ENCODE data around the gene CLDN9. TPM values are rescaled to one million over a fixed set of nuclear protein-coding genes. Genes with fewer than 3 reads are reported as not detected.

CLDN9 gene
- total and polyA plus RNA-seq, 9 of the 15 experiments (the other 6 are each of a cell fraction or from before 2014, with no cell fraction given) = 0.12 to 0.44 (median 0.22) TPM; not detected in 4

DNA sequence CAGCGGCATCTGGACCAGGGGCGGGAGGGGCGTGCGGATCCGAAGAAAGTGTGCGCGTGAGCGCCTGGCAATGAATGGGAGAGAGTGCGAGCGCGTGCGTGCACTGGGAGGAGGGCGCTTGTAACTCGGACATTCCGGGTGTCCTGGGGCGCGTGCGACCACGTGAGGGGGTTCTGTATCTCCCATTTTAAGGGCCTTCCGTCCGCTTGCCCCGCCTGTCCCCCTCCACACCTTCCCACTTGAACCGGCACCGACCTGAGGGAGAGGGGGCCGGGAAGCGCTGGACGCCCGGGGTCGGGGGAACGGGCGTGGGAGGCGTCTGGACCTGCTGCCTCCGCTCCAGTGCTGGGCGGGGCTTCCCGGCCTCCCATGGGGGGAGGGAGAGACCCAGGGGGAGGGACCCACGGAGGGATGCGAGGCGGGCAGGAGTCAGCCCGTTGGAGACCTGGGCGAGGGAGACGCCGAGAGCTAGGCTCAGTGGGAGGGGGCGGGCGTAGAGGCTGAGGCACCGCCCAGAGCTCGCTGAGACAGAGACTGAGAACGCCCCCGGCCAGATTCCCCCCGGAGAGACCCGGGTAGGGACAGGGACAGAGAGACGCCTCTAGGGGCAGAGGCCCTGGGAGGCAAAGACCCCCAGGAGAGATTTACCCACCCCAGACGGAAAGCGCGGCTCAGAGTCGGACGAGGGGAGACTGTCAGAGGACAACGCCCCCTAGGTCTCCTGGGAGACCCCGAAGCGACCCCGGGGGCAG lies 48.8 kb upstream of the CLDN9 start, which contains the start of gene KREMEN2 (continued):
- TF ChIP-seq, protein P1, sequence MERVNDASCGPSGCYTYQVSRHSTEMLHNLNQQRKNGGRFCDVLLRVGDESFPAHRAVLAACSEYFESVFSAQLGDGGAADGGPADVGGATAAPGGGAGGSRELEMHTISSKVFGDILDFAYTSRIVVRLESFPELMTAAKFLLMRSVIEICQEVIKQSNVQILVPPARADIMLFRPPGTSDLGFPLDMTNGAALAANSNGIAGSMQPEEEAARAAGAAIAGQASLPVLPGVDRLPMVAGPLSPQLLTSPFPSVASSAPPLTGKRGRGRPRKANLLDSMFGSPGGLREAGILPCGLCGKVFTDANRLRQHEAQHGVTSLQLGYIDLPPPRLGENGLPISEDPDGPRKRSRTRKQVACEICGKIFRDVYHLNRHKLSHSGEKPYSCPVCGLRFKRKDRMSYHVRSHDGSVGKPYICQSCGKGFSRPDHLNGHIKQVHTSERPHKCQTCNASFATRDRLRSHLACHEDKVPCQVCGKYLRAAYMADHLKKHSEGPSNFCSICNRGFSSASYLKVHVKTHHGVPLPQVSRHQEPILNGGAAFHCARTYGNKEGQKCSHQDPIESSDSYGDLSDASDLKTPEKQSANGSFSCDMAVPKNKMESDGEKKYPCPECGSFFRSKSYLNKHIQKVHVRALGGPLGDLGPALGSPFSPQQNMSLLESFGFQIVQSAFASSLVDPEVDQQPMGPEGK (CRISPR knock-in tag; IDR thresholded peaks at IDR 0.05; ENCODE audit: borderline replicate concordance) = no peak
- TF ChIP-seq EP300 (IDR thresholded peaks at IDR 0.05; ENCODE audit: low read length) (no peak), NFATC3 (IDR thresholded peaks at IDR 0.05) (no peak), OTX1 (CRISPR knock-in tag; IDR thresholded peaks at IDR 0.05) (no peak), JUN (IDR thresholded peaks at IDR 0.05; ENCODE audit: borderline replicate concordance, low read depth, low read length) (no peak), JUN (CRISPR knock-in tag; IDR thresholded peaks at IDR 0.05; ENCODE audit: borderline replicate concordance) (no peak; the same call in 1 of the 2 replicates), DDX20 (tag; IDR thresholded peaks at IDR 0.05; ENCODE audit: low read depth) (no peak), ZNF551 (CRISPR knock-in tag; IDR thresholded peaks at IDR 0.05) (no peak), ZNF707 (CRISPR knock-in tag; conservative IDR thresholded peaks at IDR 0.05) (no peak), CBX2 (IDR thresholded peaks at IDR 0.05; ENCODE audit: insufficient read depth, low read length, poor library complexity, severe bottlenecking) (no peak), XRCC5 (IDR thresholded peaks at IDR 0.05; ENCODE audit: low read depth, low read length) (no peak), BCL6 (CRISPR knock-in tag; IDR thresholded peaks at IDR 0.05) (no peak), CXXC5 (CRISPR knock-in tag; IDR thresholded peaks at IDR 0.05) (peak; percentile 68), RHOXF2B (CRISPR knock-in tag; conservative IDR thresholded peaks at IDR 0.05) (no peak), CBFB (CRISPR knock-in tag; IDR thresholded peaks at IDR 0.05) (no peak), RUNX1 (IDR thresholded peaks at IDR 0.05; ENCODE audit: low read depth) (no peak)
- TF ChIP-seq, protein P2, sequence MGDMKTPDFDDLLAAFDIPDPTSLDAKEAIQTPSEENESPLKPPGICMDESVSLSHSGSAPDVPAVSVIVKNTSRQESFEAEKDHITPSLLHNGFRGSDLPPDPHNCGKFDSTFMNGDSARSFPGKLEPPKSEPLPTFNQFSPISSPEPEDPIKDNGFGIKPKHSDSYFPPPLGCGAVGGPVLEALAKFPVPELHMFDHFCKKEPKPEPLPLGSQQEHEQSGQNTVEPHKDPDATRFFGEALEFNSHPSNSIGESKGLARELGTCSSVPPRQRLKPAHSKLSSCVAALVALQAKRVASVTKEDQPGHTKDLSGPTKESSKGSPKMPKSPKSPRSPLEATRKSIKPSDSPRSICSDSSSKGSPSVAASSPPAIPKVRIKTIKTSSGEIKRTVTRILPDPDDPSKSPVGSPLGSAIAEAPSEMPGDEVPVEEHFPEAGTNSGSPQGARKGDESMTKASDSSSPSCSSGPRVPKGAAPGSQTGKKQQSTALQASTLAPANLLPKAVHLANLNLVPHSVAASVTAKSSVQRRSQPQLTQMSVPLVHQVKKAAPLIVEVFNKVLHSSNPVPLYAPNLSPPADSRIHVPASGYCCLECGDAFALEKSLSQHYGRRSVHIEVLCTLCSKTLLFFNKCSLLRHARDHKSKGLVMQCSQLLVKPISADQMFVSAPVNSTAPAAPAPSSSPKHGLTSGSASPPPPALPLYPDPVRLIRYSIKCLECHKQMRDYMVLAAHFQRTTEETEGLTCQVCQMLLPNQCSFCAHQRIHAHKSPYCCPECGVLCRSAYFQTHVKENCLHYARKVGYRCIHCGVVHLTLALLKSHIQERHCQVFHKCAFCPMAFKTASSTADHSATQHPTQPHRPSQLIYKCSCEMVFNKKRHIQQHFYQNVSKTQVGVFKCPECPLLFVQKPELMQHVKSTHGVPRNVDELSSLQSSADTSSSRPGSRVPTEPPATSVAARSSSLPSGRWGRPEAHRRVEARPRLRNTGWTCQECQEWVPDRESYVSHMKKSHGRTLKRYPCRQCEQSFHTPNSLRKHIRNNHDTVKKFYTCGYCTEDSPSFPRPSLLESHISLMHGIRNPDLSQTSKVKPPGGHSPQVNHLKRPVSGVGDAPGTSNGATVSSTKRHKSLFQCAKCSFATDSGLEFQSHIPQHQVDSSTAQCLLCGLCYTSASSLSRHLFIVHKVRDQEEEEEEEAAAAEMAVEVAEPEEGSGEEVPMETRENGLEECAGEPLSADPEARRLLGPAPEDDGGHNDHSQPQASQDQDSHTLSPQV (IDR thresholded peaks at IDR 0.05) = no peak
- TF ChIP-seq, protein P3, sequence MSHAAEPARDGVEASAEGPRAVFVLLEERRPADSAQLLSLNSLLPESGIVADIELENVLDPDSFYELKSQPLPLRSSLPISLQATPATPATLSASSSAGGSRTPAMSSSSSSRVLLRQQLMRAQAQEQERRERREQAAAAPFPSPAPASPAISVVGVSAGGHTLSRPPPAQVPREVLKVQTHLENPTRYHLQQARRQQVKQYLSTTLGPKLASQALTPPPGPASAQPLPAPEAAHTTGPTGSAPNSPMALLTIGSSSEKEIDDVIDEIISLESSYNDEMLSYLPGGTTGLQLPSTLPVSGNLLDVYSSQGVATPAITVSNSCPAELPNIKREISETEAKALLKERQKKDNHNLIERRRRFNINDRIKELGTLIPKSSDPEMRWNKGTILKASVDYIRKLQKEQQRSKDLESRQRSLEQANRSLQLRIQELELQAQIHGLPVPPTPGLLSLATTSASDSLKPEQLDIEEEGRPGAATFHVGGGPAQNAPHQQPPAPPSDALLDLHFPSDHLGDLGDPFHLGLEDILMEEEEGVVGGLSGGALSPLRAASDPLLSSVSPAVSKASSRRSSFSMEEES (CRISPR knock-in tag; IDR thresholded peaks at IDR 0.05) = no peak
- TF ChIP-seq, protein P4, sequence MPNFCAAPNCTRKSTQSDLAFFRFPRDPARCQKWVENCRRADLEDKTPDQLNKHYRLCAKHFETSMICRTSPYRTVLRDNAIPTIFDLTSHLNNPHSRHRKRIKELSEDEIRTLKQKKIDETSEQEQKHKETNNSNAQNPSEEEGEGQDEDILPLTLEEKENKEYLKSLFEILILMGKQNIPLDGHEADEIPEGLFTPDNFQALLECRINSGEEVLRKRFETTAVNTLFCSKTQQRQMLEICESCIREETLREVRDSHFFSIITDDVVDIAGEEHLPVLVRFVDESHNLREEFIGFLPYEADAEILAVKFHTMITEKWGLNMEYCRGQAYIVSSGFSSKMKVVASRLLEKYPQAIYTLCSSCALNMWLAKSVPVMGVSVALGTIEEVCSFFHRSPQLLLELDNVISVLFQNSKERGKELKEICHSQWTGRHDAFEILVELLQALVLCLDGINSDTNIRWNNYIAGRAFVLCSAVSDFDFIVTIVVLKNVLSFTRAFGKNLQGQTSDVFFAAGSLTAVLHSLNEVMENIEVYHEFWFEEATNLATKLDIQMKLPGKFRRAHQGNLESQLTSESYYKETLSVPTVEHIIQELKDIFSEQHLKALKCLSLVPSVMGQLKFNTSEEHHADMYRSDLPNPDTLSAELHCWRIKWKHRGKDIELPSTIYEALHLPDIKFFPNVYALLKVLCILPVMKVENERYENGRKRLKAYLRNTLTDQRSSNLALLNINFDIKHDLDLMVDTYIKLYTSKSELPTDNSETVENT (CRISPR knock-in tag; IDR thresholded peaks at IDR 0.05) = no peak
